Stimulated activated effector memory CD8-positive, alpha-beta T cell treated with anti-CD3 and anti-CD28 coated beads, Interleukin-12 subunit alpha, Interleukin-12 subunit beta, amount 100 ng/mL, for 72 hours (primary cell): ENCODE data around the gene RAD50.

Experiments used
- ATAC-seq: fragments of 150-1000 bp; cut with Tn5 transposase; 2 replicates; pipeline ENCODE4 v1.10.0; 2021
- DNase-seq, 2 donors: peaks; one replicate each; pipeline ENCODE4 v3.0.0; 2021 to 2022; ENCODE audit warnings: low spot score in 2 of 2
- H3K27ac Mint-ChIP-seq: one replicate; pipeline ENCODE4 v1.8.0; 2022; ENCODE audit warnings: mild to moderate bottlenecking, mixed read lengths
- H3K36me3 Mint-ChIP-seq: one replicate; pipeline ENCODE4 v1.8.0; 2022; ENCODE audit warnings: mild to moderate bottlenecking, mixed read lengths
- H3K4me1 Mint-ChIP-seq: one replicate; pipeline ENCODE4 v1.8.0; 2022; ENCODE audit warnings: mixed read lengths
- H3K4me3 Mint-ChIP-seq: one replicate; pipeline ENCODE4 v1.8.0; 2022; ENCODE audit warnings: mild to moderate bottlenecking, mixed read lengths
- H3K9me3 Mint-ChIP-seq: one replicate; pipeline ENCODE4 v1.8.0; 2022; ENCODE audit warnings: mixed read lengths

The RAD50 gene

GRCh38 chr5:132658381-132659302, 101.9 kb downstream of the RAD50 start:
- ATAC-seq (no peak), DNase-seq (no peak)
- H3K36me3 Mint-ChIP-seq, result peaks cover 26% of the 10 kb centered on the region
- peaks cover 65% of the 10 kb centered on the region for H3K4me1 Mint-ChIP-seq
- H3K27ac Mint-ChIP-seq, result peak overlapping the region; percentile 18
- H3K4me3 Mint-ChIP-seq, result peak overlapping the region; percentile 69
- no peaks in the 10 kb centered on the region for H3K9me3 Mint-ChIP-seq

GRCh38 chr5:132659598-132660493, 103.1 kb downstream of the RAD50 start:
- Mint-ChIP-seq H3K4me3 (peak overlapping the region; percentile 69), H3K27ac (peak overlapping the region; percentile 92), H3K4me1 (peaks cover 77% of the 10 kb centered on the region)

GRCh38 chr5:132661231-132662003, 104.6 kb downstream of the RAD50 start:
- H3K36me3 Mint-ChIP-seq, result peaks cover 29% of the 10 kb centered on the region
- peak overlapping the region; percentile 69 for H3K4me3 Mint-ChIP-seq
- H3K4me1 Mint-ChIP-seq, result peaks cover 86% of the 10 kb centered on the region
- H3K27ac Mint-ChIP-seq, result peak overlapping the region; percentile 92
- ATAC-seq (no peak), DNase-seq (no peak)
- H3K9me3 Mint-ChIP-seq, result no peaks in the 10 kb centered on the region

More at GRCh38 chr5:132659598-132660493, 103.1 kb downstream of the RAD50 start:
- H3K9me3 Mint-ChIP-seq, result no peaks in the 10 kb centered on the region
- peaks cover 29% of the 10 kb centered on the region for H3K36me3 Mint-ChIP-seq
- DNase-seq (no peak), ATAC-seq (no peak)

GRCh38 chr5:132662004-132662401, 105.2 kb downstream of the RAD50 start:
- peak overlapping the region; percentile 92 for H3K27ac Mint-ChIP-seq
- ATAC-seq, result no peak
- H3K9me3 Mint-ChIP-seq, result no peaks in the 10 kb centered on the region
- no peak for DNase-seq
- peaks cover 29% of the 10 kb centered on the region for H3K36me3 Mint-ChIP-seq
- H3K4me3 Mint-ChIP-seq, result no peak overlapping the region
- peaks cover 86% of the 10 kb centered on the region for H3K4me1 Mint-ChIP-seq

- H3K4me3 Mint-ChIP-seq, result peak overlapping the region; percentile 57
- DNase-seq (peak; percentile 43 to 86), ATAC-seq (peak; percentile 83)
- H3K9me3 Mint-ChIP-seq, result no peaks in the 10 kb centered on the region
- peaks cover 85% of the 10 kb centered on the region for H3K4me1 Mint-ChIP-seq
- H3K27ac Mint-ChIP-seq, result peak overlapping the region; percentile 92
- H3K36me3 Mint-ChIP-seq, result peaks cover 29% of the 10 kb centered on the region
Observed at GRCh38 chr5:132662925-132663770, 106.4 kb downstream of the RAD50 start.

- H3K36me3 Mint-ChIP-seq, result peaks cover 25% of the 10 kb centered on the region
- H3K27ac Mint-ChIP-seq, result peak overlapping the region; percentile 92
- ATAC-seq (peak; percentile 70), DNase-seq (peak in 1 of 2 donors; percentile 77)
- peak overlapping the region; percentile 57 for H3K4me3 Mint-ChIP-seq
- H3K9me3 Mint-ChIP-seq, result no peaks in the 10 kb centered on the region
- peaks cover 76% of the 10 kb centered on the region for H3K4me1 Mint-ChIP-seq
Observed at GRCh38 chr5:132663771-132664695, 107.3 kb downstream of the RAD50 start.

- Mint-ChIP-seq H3K27ac (peak overlapping the region; percentile 92), H3K9me3 (no peaks in the 10 kb centered on the region), H3K4me3 (peak overlapping the region; percentile 57), H3K36me3 (peaks cover 23% of the 10 kb centered on the region), H3K4me1 (peaks cover 73% of the 10 kb centered on the region)
- ATAC-seq, result no peak
- DNase-seq, result no peak
Observed at GRCh38 chr5:132664696-132665209, 108.0 kb downstream of the RAD50 start.

- peaks cover 66% of the 10 kb centered on the region for H3K4me1 Mint-ChIP-seq
- no peak for DNase-seq
- peaks cover 15% of the 10 kb centered on the region for H3K36me3 Mint-ChIP-seq
- ATAC-seq, result no peak
- no peaks in the 10 kb centered on the region for H3K9me3 Mint-ChIP-seq
- H3K27ac Mint-ChIP-seq, result no peak overlapping the region
- no peak overlapping the region for H3K4me3 Mint-ChIP-seq
Observed at GRCh38 chr5:132665574-132666080, 108.8 kb downstream of the RAD50 start.

- H3K4me1 Mint-ChIP-seq, result peaks cover 57% of the 10 kb centered on the region
- DNase-seq (no peak), ATAC-seq (no peak)
- H3K9me3 Mint-ChIP-seq, result no peaks in the 10 kb centered on the region
- H3K27ac Mint-ChIP-seq, result no peak overlapping the region
- H3K36me3 Mint-ChIP-seq, result peaks cover 15% of the 10 kb centered on the region
- no peak overlapping the region for H3K4me3 Mint-ChIP-seq
Observed at GRCh38 chr5:132666310-132667123, 109.7 kb downstream of the RAD50 start.

GRCh38 chr5:132667309-132667708, 110.5 kb downstream of the RAD50 start:
- no peak overlapping the region for H3K27ac Mint-ChIP-seq
- DNase-seq (no peak), ATAC-seq (no peak)
- no peaks in the 10 kb centered on the region for H3K9me3 Mint-ChIP-seq
- no peak overlapping the region for H3K4me3 Mint-ChIP-seq
- H3K36me3 Mint-ChIP-seq, result peaks cover 15% of the 10 kb centered on the region
- H3K4me1 Mint-ChIP-seq, result peaks cover 49% of the 10 kb centered on the region

- Mint-ChIP-seq H3K9me3 (no peaks in the 10 kb centered on the region), H3K4me1 (peaks cover 42% of the 10 kb centered on the region), H3K4me3 (no peak overlapping the region), H3K27ac (no peak overlapping the region), H3K36me3 (peaks cover 14% of the 10 kb centered on the region)
- ATAC-seq (no peak), DNase-seq (no peak)
Observed at GRCh38 chr5:132667761-132668705, 111.3 kb downstream of the RAD50 start.
